ENCODE data around the gene WDFY4.

Gene WDFY4

GRCh38 chr10:48796713-48797245 is 112.1 kb downstream of the WDFY4 start:
- DNase-seq = no peak

GRCh38 chr10:48797830-48798229 is 113.2 kb downstream of the WDFY4 start:
- no peak for DNase-seq

DNA sequence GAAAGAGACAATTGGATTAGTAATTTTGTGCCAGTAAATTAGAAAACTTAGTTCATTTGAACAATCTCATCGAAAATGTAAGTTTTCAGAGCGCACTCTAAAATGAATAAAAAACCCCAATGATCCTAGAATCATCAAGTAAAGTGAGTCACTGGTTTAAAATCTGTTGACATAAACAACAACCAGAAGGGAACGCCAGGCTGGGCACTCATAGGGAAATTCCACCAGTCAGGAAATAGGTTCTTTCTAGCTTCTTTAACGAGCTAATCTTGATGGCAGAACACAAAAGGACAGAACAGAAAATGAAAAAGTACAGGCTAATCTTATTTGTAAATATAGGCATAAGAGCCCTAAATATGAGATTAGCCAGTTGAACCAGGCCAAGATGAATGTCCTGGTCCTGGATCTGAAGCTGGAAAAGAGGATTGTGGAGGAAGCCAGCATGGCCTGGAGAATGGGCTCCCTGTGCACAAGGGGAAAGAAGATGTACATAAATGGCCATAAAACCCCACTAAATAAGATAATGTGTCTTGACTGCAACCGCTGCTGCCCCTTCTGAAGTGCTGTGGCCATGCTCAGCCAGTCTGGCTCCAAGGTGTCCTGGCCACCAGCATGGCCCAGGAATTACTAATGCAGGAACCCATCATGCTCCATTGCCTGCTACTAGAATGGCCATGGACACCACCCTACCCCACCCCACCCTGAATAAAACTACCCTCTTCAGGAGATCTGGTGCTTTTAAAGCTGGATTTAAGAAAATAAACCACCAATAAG is 114.0 kb downstream of the WDFY4 start:
- no peak for DNase-seq

- no peak for DNase-seq
Observed at GRCh38 chr10:48799341-48800006, 114.8 kb downstream of the WDFY4 start.

GRCh38 chr10:48800007-48800675 is 115.5 kb downstream of the WDFY4 start:
- no peak for DNase-seq

- no peak for DNase-seq
Observed at GRCh38 chr10:48801001-48801421, 116.3 kb downstream of the WDFY4 start.

DNA sequence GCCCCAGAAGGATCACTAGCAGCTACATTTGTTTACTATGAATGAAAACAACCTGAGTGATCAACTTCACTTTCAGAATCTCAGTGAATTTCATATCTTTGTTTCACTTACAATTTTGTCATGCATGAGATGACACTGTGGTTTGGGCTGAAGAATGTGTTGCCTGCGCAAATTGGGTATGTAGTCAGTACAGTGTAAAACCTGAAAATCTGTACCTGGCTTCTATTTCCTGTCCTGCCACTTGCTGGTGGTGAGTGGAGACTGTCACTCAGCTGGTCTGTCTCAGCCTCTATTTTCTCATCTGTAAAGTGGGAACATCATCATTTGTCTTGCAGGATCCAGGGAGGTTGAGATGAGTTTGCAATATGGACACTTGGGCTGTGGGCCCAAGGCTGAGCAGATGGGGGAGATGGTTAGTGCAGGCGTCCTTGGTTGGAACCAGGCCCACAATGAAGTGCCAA is 118.0 kb downstream of the WDFY4 start:
- DNase-seq = no peak

GRCh38 chr10:48803801-48804584 is 119.3 kb downstream of the WDFY4 start:
- DNase-seq = no peak

DNA sequence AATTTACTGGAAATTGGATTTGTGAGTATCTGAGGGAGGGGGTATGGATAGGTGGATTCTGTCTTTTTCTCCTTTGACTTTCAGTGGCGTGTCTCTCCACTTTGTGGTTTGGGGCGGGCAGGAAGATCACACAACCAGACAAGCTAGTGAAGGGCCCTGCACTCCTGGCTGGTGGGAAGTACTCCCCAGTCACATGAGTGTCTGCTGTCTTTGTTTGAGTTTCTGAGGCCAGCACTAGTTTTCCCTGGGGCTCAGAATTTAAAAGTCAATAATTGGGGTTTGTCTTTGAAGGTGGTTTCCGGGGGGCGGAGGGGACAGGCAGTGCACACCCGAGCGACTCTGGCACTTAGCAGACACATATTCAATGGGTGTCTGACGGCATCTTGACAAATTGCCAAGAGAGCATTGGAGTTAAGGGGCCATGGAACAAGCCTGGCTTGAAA is 120.1 kb downstream of the WDFY4 start:
- no peak for DNase-seq

DNA sequence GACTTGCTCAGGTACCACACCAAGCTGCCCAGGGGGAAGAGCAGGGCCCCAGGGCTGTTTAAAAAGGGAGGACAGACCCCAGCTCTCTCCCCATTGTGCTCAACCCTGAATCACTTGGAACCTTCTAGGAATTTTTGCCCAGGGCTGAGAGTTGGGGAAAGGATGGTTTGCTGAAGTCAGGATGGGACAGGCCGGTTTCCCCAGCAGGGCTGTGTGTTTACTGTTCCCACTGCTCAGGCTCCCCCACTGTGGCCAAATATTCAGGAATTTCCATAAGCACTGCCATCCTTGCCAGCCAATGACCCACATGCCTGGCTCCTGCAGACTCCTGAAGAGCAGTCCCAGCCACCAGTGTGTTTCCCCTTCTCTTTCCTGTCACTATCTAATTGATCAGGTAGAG is 120.7 kb downstream of the WDFY4 start:
- no peak for DNase-seq

DNA sequence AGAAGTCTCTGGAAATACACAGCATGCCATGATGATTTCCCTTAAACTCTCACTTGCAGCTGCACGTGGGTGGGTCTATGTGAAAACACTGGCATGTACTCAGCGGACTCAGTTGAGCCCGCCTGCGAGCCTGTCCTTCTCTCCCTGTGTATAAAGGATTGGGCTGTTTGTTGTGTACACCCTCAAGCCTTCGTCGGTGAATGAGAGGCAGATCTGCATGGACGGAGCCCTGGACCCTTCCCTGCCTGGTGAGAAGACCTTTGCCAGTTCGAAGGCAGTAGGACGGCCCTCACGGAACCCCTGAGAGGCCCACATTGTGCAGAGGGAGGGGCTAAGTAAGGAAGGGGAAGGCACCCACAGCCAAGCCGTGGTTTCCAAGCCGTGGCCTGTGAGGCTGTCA is 121.2 kb downstream of the WDFY4 start:
- no peak for DNase-seq

- DNase-seq = no peak
Observed at GRCh38 chr10:48806342-48806741, 121.7 kb downstream of the WDFY4 start.

- DNase-seq = no peak
Observed at GRCh38 chr10:48807791-48808470, 123.3 kb downstream of the WDFY4 start.

- no peak for DNase-seq
Observed at GRCh38 chr10:48809261-48809660, 124.6 kb downstream of the WDFY4 start.

GRCh38 chr10:48811461-48811860 is 126.8 kb downstream of the WDFY4 start:
- no peak for DNase-seq

GRCh38 chr10:48811917-48812316 is 127.2 kb downstream of the WDFY4 start:
- no peak for DNase-seq

DNA sequence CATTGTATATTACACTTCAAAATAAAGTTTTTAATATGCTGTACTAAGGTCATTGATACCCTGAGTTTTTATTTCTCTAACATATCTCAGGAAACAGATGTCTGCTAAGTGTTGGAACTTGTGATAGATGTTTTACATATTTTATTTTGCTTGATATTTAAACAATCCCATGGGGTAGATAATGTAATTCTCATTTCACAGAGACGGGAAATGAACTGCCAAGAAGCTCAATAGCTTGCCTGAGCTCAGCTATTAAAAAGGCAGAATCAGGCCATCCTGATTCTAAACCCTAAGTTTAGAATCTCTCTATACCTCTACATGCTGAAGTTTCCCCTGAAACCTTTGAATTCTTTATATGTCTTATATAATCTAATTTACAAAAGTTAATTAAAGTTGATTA is 128.6 kb downstream of the WDFY4 start:
- DNase-seq = no peak

- no peak for DNase-seq
Observed at GRCh38 chr10:48813825-48814224, 129.2 kb downstream of the WDFY4 start.

- DNase-seq = no peak
Observed at GRCh38 chr10:48814933-48815332, 130.3 kb downstream of the WDFY4 start.

GRCh38 chr10:48817141-48817540 is 132.5 kb downstream of the WDFY4 start:
- no peak for DNase-seq

DNA sequence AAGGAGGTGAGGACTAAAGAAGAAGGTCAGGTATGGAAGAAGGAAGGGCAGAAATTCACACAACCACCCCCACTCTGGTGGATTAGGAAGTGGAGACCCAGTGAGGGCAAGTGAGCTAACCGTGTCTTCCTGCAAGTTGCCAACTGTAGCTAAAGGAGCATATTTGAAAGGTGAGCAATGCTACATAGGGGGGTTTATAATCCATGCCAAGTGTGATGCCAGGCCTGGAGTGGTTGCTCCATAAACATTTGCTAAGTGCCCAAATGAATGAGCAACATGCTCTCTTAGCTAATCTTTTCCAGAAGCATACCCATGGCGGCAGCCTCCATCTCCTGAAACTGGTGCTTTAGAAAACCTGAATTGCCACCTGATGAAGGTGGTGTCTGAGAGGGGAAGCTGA is 133.4 kb downstream of the WDFY4 start:
- DNase-seq = no peak
